GM18511 (cell line): Measurements from ENCODE around the gene RAB5B.
A peak's percentile ranks its signal among the peaks of the same experiment; 100 is the strongest.
"Not testable (repeated sequence)": the region's sequence is repeated elsewhere in the genome, so short reads cannot be mapped to it uniquely, and the experiment has no call there.

Source experiments
- ATAC-seq: cut with Tn5 transposase; IDR thresholded peaks from one replicate; pipeline ENCODE4 v1.9.1; 2021; ENCODE audit warnings: mild to moderate bottlenecking, moderate library complexity; ENCODE audit not compliant: unreplicated experiment

RAB5B gene

DNA sequence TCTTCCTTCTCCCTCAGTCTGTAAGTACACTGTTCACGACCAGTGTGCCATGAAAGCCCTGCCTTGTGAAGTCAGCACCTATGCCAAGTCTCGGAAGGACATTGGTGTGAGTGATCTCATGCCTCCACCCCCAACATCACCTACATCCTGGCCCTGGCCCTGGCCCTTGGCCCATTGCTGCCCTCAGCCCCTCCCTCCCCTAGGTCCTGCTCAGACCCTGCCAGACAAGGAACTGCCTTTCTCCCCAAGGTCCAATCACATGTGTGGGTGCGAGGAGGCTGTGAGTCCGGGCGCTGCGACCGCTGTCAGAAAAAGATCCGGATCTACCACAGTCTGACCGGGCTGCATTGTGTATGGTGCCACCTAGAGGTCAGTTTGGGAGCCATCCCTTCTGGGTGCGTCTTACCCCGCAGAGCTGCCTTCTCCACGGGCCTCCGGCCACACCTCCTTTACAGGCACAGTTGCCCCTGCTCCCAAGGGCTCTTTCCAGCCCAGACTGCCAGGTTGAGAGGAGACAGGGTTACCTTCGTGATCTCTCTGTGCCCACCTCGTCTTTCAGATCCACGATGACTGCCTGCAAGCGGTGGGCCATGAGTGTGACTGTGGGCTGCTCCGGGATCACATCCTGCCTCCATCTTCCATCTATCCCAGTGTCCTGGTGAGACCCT, 33.7 kb upstream of the RAB5B start:
- peak; percentile 97 for ATAC-seq

DNA sequence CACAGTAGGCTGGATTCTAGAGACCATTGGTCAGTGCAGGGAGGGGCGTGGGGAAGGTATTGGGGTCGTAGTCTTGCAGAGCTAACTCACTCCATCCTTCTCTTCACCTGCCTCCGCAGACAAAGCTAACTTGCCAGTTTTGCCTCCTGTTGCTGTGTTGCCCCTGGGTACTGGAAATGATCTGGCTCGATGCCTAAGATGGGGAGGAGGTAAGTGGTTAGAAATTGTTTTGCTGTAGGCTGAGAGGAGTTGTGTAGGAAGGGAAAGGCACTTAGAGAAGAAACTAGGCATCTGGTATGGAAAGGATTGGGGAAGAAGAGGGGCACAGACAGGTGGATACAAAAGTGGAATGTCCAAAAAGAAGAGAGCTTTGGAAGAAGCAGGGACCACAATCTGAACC, 31.8 kb upstream of the RAB5B start:
- ATAC-seq = no peak

- ATAC-seq = no peak
These were observed 31.2 kb upstream of the RAB5B start for GRCh38 chr12:55942577-55943136.

- no peak for ATAC-seq
These were observed 27.3 kb upstream of the RAB5B start for GRCh38 chr12:55946553-55946952.

- no peak for ATAC-seq
These were observed 18.5 kb upstream of the RAB5B start for GRCh38 chr12:55955344-55955743.

DNA sequence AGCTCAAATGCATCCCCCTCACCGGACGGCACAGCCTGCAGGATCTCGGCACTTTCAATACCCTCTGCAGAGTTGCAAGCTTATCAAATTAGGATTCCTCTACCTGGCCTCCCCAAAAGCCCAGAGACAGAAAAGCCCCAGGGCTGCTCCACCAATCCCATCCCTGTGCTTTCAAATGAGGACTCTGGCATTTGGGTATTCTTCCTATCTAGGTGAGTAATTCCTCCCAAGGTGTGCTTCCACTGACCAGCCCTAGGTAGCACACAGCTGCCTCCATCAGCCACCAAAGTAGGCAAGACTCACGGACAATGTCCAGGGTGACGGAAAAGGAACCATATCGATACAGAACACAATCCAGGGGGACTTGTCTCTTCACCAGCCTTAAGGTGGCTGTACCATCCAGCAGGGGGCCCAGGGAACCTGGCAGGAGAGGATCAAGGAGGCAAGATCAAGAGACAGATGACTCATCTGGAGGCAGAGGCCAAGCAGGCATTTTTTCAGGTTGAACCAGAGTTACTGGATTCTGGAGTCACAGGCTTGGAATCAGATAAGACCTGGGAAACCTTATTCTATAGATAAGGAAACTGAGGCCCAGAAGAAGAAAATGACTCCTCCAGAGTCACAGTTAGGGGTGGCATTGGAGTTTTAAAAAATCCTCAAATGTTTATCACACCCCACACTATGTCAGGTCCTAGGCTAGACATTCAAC, 17.9 kb upstream of the RAB5B start:
- no peak for ATAC-seq

DNA sequence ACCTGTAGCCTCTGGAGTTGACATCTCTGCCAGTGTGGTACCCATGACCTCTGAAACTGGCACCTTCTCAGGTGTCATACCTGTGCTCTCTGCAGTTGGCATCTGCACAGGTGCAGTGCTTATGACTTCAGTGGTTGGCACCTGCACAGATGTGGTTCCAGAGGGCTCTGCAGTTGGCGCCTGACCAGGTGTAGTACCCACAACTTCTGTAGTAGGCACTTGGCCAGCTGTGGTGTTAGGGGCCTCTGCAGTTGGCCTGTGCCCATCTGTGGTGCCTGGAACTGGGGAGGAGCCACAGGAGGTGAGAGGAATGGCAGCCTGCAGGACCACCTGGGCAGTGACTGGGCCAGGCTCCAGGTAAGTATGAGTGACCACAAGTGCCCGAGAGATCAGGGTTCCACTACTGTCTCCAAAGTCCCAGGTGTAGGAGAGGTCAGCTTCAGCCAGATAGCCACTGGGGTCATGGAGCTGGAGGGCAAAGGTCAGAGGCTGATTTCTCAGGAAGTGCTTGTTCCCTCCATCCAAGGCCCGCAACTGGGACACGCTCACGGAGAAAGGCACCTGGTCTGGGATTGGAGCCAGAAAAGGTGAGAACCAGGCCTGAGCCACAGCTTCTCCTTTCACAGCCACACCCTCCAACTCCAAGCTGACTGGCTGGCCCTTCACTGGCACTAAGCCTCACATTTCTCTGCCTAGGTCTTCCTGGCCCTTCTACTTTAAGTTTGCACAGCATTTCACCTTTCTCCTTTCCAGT, 16.6 kb upstream of the RAB5B start:
- ATAC-seq = no peak

GRCh38 chr12:55963760-55964159, 10.1 kb upstream of the RAB5B start:
- no peak for ATAC-seq

DNA sequence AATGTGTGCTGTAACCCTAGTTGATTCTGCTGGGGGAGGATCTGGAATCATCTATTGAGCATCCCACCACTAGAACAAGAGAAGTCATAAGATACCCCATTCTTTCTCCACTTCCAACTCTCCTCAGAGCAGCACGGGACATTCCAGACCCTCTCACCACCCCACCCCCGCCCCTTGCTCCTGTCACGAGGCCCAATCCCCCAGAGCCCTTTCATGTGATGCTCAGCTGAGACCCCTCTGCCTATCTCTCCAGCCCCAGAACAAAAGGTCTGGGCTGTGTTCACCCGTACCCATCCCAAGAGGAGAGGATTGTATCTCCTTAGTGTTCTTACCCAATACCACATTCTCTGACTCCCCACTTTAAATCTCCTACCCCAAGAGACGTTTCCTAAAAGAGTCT, 8.6 kb upstream of the RAB5B start:
- no peak for ATAC-seq

GRCh38 chr12:55965941-55966407, 7.9 kb upstream of the RAB5B start, which contains the start of gene PMEL:
TSS of gene PMEL (minus strand) at chr12:55966042. CDS start at chr12:55966011, 31 bp downstream.
- ATAC-seq = peak; percentile 26

DNA sequence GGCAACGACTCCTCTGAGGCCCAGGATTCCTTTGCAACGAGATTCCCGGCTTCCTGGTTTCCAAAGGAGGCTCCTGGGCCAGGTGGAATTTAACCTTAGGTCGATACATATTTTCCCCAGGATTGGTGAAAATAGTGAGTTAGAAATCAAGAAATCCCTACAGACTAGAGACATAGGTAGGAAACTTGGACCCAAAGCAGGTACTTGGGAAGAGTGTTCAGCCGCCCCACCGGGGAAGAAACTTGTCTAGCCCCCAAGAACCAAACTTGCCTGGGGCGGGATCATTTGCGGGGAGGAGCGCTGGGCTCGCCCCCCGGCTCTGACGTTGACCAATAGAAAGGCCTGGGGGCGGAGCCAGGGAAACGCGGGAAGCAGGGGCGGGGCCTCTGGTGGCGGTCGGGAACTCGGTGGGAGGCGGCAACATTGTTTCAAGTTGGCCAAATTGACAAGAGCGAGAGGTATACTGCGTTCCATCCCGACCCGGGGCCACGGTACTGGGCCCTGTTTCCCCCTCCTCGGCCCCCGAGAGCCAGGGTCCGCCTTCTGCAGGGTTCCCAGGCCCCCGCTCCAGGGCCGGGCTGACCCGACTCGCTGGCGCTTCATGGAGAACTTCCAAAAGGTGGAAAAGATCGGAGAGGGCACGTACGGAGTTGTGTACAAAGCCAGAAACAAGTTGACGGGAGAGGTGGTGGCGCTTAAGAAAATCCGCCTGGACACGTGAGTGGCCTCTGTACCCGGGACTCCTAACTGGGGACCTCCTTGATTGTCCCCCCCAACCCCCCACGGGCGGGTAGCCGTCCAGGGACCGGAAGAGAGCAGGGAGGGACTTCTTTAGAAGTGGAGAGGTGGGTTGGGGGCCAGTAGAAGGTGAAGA, 7.2 kb upstream of the RAB5B start, which contains the start of gene CDK2:
Gene CDK2 (plus strand): TSS at position 423 of the 874 bp plus-strand sequence. CDS start 179 bp downstream, at position 602.
- ATAC-seq = peak; percentile 94

DNA sequence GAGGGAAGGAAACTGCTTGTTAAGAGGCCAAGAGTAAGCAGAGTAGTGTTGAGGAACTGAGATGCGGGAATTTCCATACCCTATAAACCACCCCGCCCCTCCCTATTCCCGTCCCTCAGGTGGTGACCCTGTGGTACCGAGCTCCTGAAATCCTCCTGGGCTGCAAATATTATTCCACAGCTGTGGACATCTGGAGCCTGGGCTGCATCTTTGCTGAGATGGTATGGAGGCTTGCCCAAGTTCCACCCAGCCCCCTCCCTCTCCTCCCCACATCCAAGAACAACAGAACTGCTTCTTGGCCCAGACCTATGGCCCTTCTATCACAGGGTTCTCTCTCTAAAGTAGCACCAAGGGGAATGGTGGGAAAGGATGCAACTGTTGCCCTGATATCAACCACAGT, 4.5 kb upstream of the RAB5B start:
- no peak for ATAC-seq

DNA sequence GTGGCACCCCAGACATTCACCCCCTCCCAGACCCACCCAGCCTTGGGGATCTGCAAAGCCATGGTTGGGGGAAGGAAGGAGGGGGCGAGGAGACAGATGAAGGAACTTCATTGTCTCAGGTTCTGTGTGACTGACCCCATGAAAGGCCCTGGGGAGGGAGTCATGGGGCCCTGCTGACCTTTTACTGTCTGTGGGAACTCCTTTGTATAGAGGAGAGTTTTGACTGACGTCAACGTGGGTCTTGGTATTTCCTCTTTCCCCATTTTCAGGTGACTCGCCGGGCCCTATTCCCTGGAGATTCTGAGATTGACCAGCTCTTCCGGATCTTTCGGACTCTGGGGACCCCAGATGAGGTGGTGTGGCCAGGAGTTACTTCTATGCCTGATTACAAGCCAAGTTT, 3.1 kb upstream of the RAB5B start:
- ATAC-seq = no peak

DNA sequence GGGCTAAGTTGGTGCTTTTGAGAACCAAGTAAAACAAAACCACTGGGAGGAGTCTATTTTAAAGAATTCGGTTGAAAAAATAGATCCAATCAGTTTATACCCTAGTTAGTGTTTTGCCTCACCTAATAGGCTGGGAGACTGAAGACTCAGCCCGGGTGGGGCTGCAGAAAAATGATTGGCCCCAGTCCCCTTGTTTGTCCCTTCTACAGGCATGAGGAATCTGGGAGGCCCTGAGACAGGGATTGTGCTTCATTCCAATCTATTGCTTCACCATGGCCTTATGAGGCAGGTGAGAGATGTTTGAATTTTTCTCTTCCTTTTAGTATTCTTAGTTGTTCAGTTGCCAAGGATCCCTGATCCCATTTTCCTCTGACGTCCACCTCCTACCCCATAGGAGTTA, 1.8 kb upstream of the RAB5B start:
- ATAC-seq = no peak

GRCh38 chr12:55972456-55972855, 1.4 kb upstream of the RAB5B start:
- no peak for ATAC-seq

- no peak for ATAC-seq
These were observed 823 bp upstream of the RAB5B start for GRCh38 chr12:55972911-55973598.

DNA sequence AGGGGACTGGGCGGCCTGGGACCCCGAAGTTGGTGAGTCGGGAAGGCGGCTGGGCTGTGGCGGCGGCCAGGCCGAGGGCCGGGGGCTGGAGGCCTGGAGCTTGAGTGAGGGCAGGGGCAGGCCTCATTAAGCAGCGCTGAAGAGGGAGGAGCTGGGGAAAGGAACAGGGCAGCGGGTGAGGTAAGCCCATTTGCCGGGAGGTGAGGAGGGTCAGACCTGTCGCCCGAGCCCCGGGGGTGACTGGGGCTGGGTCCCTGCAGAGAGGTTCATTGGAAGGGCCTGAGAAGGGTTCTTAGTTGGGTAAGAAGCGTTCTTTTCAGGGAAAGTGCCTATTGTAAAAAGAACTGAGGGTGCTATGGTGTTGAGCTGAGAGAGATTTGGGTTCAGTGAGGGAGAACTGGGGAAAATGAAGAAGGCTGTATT, 441 bp downstream of the RAB5B start:
- peak; percentile 33 for ATAC-seq

DNA sequence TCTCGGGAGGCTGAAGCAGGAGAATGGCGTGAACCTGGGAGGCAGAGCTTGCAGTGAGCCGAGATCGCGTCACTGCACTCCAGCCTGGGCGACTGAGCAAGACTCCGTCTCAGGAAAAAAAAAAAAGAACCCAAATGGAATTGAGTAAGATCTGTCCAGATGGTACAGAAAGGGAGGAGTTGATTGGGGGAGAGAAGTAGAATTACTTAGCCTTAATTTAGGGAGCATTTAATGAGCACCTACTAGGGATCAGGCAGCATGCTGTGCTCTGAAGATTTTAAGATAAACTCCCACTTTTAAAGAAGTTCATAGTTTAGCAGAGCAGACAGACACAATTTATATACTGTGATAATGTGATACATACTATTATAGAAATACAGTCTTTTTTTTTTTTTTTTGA, 4.5 kb downstream of the RAB5B start:
- ATAC-seq = no peak

DNA sequence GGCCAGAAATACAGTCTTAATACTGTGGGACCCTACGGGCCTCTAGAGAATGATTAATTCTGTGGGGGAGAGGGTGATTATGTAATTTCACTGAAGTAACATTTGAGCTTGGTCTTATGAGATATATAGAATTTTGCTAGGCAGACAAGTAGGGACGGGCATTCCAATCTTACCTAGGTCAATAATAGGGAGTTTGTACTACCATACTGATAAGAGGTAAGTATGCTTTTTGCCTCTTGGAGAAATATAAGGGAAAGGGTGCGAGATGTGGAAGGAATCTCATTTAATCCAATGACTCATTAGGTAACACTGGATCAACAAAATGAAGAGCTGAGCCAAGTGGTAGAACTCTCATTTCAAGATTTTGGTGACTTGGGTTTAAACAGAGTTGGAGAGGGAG, 5.2 kb downstream of the RAB5B start:
- ATAC-seq = no peak

DNA sequence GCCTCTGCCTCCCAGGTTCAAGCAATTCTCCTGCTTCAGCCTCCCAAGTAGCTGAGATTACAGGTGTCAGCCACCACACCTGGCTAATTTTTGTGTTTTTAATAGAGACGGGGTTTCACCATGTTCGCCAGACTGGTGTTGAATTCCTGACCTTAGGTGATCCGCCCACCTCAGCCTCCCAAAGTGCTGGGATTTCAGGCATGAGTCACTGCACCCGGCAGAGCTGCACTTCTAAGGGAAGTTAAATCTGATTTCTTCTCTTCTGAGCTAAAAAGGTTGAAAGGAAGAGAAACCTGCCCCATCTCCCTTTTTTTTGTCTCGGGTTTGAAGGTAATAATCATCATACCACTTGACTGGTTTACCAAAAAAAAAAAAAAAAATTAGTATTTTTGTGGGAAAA, 8.0 kb downstream of the RAB5B start:
- not testable (repeated sequence) for ATAC-seq
